GM23248 (cell line): Measurements from ENCODE around the gene C1orf116. TPM values are rescaled to one million over a fixed set of nuclear protein-coding genes. Genes with fewer than 3 reads are reported as not detected.

Source experiments
- DNase-seq: peaks from one replicate; pipeline ENCODE4 v3.0.0-alpha.2; 2015
- H2AFZ ChIP-seq: fragments of 200-600 bp; sonication (generic); 2 replicates; pipeline ENCODE4 v1.6.1; 2016; ENCODE audit warnings: antibody characterized with exemption
- H3F3A ChIP-seq: fragments of 200-600 bp; sonication (generic); 2 replicates; pipeline ENCODE4 v1.6.1; 2016; ENCODE audit warnings: mild to moderate bottlenecking, antibody characterized with exemption, mixed run types; ENCODE audit not compliant: insufficient read depth
- H3K27ac ChIP-seq: fragments of 200-600 bp; sonication (generic); 2 replicates; pipeline ENCODE4 v1.5.1; 2016; ENCODE audit warnings: mild to moderate bottlenecking
- H3K27me3 ChIP-seq: fragments of 200-600 bp; sonication (generic); replicated peaks from 2 replicates; pipeline ENCODE4 v1.6.1; 2016; ENCODE audit warnings: mild to moderate bottlenecking; ENCODE audit not compliant: insufficient read depth
- H3K36me3 ChIP-seq: fragments of 200-600 bp; sonication (generic); 2 replicates; pipeline ENCODE4 v1.6.1; 2016; ENCODE audit warnings: low read depth, mild to moderate bottlenecking
- H3K4me1 ChIP-seq: fragments of 200-600 bp; sonication (generic); 2 replicates; pipeline ENCODE4 v1.6.1; 2016; ENCODE audit warnings: mild to moderate bottlenecking; ENCODE audit not compliant: insufficient read depth
- H3K4me2 ChIP-seq: fragments of 200-600 bp; sonication (generic); one replicate; pipeline ENCODE4 v1.6.1; 2016; ENCODE audit warnings: mild to moderate bottlenecking; ENCODE audit not compliant: unreplicated experiment
- H3K4me3 ChIP-seq: fragments of 200-600 bp; sonication (generic); 2 replicates; pipeline ENCODE4 v1.5.1; 2016; ENCODE audit warnings: mild to moderate bottlenecking
- H3K79me2 ChIP-seq: fragments of 200-600 bp; sonication (generic); 2 replicates; pipeline ENCODE4 v1.6.1; 2016; ENCODE audit warnings: mild to moderate bottlenecking; ENCODE audit not compliant: insufficient read depth
- H3K9ac ChIP-seq: fragments of 200-600 bp; sonication (generic); 2 replicates; pipeline ENCODE4 v1.6.1; 2016; ENCODE audit warnings: mild to moderate bottlenecking
- H3K9me2 ChIP-seq: fragments of 200-600 bp; sonication (generic); 2 replicates; pipeline ENCODE4 v1.6.1; 2016; ENCODE audit warnings: mixed run types, mild to moderate bottlenecking, moderate library complexity; ENCODE audit not compliant: insufficient read depth
- H3K9me3 ChIP-seq: fragments of 200-600 bp; sonication (generic); one replicate; pipeline ENCODE4 v1.6.1; 2017; ENCODE audit warnings: low read depth
- H4K20me1 ChIP-seq: fragments of 200-600 bp; sonication (generic); 2 replicates; pipeline ENCODE4 v1.6.0; 2016; ENCODE audit not compliant: insufficient read depth
- EZH2 ChIP-seq: fragments of 200-600 bp; sonication (generic); IDR thresholded peaks from 2 replicates; pipeline ENCODE4 v1.6.1; 2018; ENCODE audit warnings: antibody characterized with exemption, mild to moderate bottlenecking; ENCODE audit not compliant: insufficient read depth, poor library complexity, severe bottlenecking
- EZH2phosphoT487 ChIP-seq: fragments of 200-600 bp; sonication (generic); IDR thresholded peaks from 2 replicates; pipeline ENCODE4 v1.6.1; 2018; ENCODE audit warnings: antibody characterized with exemption, moderate library complexity, mild to moderate bottlenecking, low read depth; ENCODE audit not compliant: insufficient read depth
- WGBS, 2 experiments: methylation state at CpG; one replicate each; pipeline ENCODE4 v1.1.6; 2015 to 2017; ENCODE audit warnings: low lambda C conversion rate in 2 of 2, low coverage in 1 of 2; ENCODE audit errors: missing lambda C conversion rate in 2 of 2; 5-methylcytosine and 5-hydroxymethylcytosine counted together
- in situ Hi-C: fragments of 300-500 bp; cut with MboI; formaldehyde crosslinking; loops from 2 replicates; pipeline ENCODE4 v1.15.0; 2020
- polyA plus RNA-seq: library from polyadenylated mRNA; unstranded; fragments of >200 nt; fragmentation: Nextera tagmentation; extraction: Ambion mirVana; gene quantifications from 2 replicates; pipeline ENCODE4 v1.2.1, GENCODE V29; 2016
- total RNA-seq: library from RNA; depleted of rRNA; stranded (reverse); fragments of >200 nt; shearing (Covaris generic); gene quantifications from 2 replicates; pipeline ENCODE4 v1.2.3, GENCODE V29; 2014

Gene C1orf116
- total and polyA plus RNA-seq, 2 experiments from 2014 or later, result not detected

GRCh38 chr1:207009182-207009850, 23.2 kb downstream of the C1orf116 start:
- H3K9me3 ChIP-seq, result no peaks in the 10 kb centered on the region
- H3K4me2 ChIP-seq, result no peak overlapping the region
- H3K36me3 ChIP-seq, result no peaks in the 10 kb centered on the region
- no peak overlapping the region for H3K9ac ChIP-seq
- DNase-seq, result no peak
- 92% methylated on average over 10 of the region's 10 CpGs for WGBS, 2 experiments
- in situ Hi-C loops, result no loop called here
- H3K27me3 ChIP-seq, result no peaks in the 10 kb centered on the region
- no peaks in the 10 kb centered on the region for H3K9me2 ChIP-seq
- no peak overlapping the region for H2AFZ ChIP-seq
- no peak for TF ChIP-seq EZH2phosphoT487
- no peak for TF ChIP-seq EZH2
- no peak overlapping the region for H3K4me3 ChIP-seq
- H3K4me1 ChIP-seq, result peaks cover 22% of the 10 kb centered on the region
- no peak overlapping the region for H3K27ac ChIP-seq
- no peaks in the 10 kb centered on the region for H3K79me2 ChIP-seq
- no peaks in the 10 kb centered on the region for H4K20me1 ChIP-seq
- H3F3A ChIP-seq, result peaks cover 16% of the 10 kb centered on the region

DNA sequence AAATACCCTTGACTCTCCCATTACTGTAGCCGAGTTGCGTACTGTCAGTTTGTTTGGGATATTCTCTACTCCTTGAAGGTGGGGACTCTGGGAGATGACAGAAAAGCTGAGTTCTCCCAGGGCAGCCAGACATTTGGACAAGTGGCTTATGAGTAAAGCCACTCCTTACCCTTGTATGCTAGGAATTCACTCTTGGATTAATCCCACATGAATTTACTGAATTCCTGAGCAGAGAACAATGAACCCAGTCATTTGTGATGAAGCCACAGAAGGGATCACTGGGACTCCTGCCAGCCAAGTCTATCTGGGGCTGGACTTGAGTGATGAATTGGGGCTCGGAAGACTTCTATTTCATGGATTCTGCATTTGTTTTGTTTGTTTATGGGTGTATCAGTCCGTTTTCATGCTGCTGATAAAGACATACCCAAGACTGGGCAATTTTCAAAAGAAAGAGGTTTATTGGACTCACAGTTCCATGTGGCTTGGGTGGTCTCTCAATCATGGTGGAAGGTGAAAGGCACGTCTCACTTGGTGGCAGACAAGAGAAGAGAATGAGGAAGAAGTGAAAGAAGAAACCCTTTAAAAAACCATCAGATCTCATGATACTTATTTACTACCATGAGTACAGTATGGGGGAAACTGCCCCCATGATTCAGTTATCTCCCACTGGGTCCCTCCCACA, 25.1 kb downstream of the C1orf116 start:
- 9 to 15% methylated on average over 5 of the region's 5 CpGs for WGBS, 2 experiments
- Histone ChIP-seq H4K20me1 (no peaks in the 10 kb centered on the region), H3K36me3 (no peaks in the 10 kb centered on the region), H2AFZ (peak overlapping the region; percentile 77), H3K79me2 (no peaks in the 10 kb centered on the region), H3K4me3 (peak overlapping the region; percentile 45), H3K4me2 (peak overlapping the region; percentile 70), H3F3A (peaks cover 16% of the 10 kb centered on the region), H3K9me2 (no peaks in the 10 kb centered on the region), H3K4me1 (peaks cover 22% of the 10 kb centered on the region), H3K9ac (peak overlapping the region; percentile 52), H3K27me3 (no peaks in the 10 kb centered on the region), H3K27ac (peak overlapping the region; percentile 78), H3K9me3 (no peaks in the 10 kb centered on the region)
- DNase-seq, result peak; percentile 94
- in situ Hi-C loops, result no loop called here
- TF ChIP-seq EZH2 (no peak), EZH2phosphoT487 (no peak)

DNA sequence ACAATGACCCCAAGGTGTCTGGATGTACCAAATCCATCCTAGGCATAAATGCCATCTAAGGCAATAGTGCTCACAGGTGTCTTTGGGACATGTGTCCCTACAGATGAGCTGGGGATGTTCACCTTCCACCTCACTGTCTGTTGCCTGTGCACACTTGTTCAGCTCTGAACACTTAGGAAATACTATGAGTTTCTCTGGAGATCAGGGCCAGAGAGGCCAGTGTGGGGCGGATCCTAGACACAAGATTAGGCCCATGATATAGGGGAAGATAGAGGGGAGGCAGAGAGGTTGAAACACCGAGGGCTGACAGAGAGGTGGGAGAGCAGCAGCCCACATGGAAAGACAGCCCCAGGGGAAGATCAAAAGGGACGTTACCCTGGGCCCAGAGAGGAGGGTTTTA, 25.6 kb downstream of the C1orf116 start:
- 47 to 48% methylated on average over 3 of the region's 3 CpGs for WGBS, 2 experiments
- Histone ChIP-seq H3K36me3 (no peaks in the 10 kb centered on the region), H3K4me1 (peaks cover 22% of the 10 kb centered on the region), H2AFZ (peak overlapping the region; percentile 77), H3K27me3 (no peaks in the 10 kb centered on the region), H4K20me1 (no peaks in the 10 kb centered on the region), H3K4me2 (peak overlapping the region; percentile 70), H3K27ac (peak overlapping the region; percentile 78), H3K9me2 (no peaks in the 10 kb centered on the region), H3K4me3 (peak overlapping the region; percentile 45), H3K9ac (peak overlapping the region; percentile 52), H3K9me3 (no peaks in the 10 kb centered on the region), H3K79me2 (no peaks in the 10 kb centered on the region), H3F3A (peaks cover 16% of the 10 kb centered on the region)
- in situ Hi-C loops, result no loop called here
- DNase-seq, result peak; percentile 22
- TF ChIP-seq EZH2phosphoT487 (no peak), EZH2 (no peak)

- Histone ChIP-seq H3K79me2 (no peaks in the 10 kb centered on the region), H3K9me2 (no peaks in the 10 kb centered on the region), H3K4me3 (no peak overlapping the region), H3K9ac (no peak overlapping the region), H3F3A (peaks cover 16% of the 10 kb centered on the region), H3K27me3 (no peaks in the 10 kb centered on the region), H2AFZ (no peak overlapping the region), H3K27ac (no peak overlapping the region), H3K9me3 (no peaks in the 10 kb centered on the region), H3K4me2 (no peak overlapping the region), H3K4me1 (peaks cover 22% of the 10 kb centered on the region), H3K36me3 (no peaks in the 10 kb centered on the region), H4K20me1 (no peaks in the 10 kb centered on the region)
- WGBS, 2 experiments, result 95 to 100% methylated on average over 3 of the region's 3 CpGs
- in situ Hi-C loops, result no loop called here
- DNase-seq, result no peak
- TF ChIP-seq EZH2phosphoT487 (no peak), EZH2 (no peak)
Measured at GRCh38 chr1:207006083-207006482, 26.5 kb downstream of the C1orf116 start.
